HEK293T (cell line): ENCODE data around the gene NAA20.

Experiments
- ARNT ChIP-seq: fragments of 450-650 bp; IDR thresholded peaks from 2 replicates; pipeline ENCODE4 v1.6.1; 2017; ENCODE audit warnings: mild to moderate bottlenecking
- BHLHE40 ChIP-seq: fragments of 450-650 bp; IDR thresholded peaks from 2 replicates; pipeline ENCODE4 v1.6.1; 2016; ENCODE audit warnings: mild to moderate bottlenecking, moderate library complexity, borderline replicate concordance
- CTBP1 ChIP-seq: fragments of 450-650 bp; IDR thresholded peaks from 2 replicates; pipeline ENCODE4 v1.6.1; 2016; ENCODE audit warnings: borderline replicate concordance
- HDGF ChIP-seq: fragments of 450-650 bp; IDR thresholded peaks from 2 replicates; pipeline ENCODE4 v1.6.1; 2017; ENCODE audit warnings: antibody characterized with exemption, borderline replicate concordance
- LEF1 ChIP-seq: fragments of 450-650 bp; IDR thresholded peaks from 2 replicates; pipeline ENCODE4 v1.6.1; 2017; ENCODE audit warnings: mild to moderate bottlenecking, borderline replicate concordance
- SP1 ChIP-seq: fragments of 450-650 bp; IDR thresholded peaks from 2 replicates; pipeline ENCODE4 v1.6.1; 2017
- SUZ12 ChIP-seq: fragments of 450-650 bp; IDR thresholded peaks from 2 replicates; pipeline ENCODE4 v1.6.1; 2016; ENCODE audit warnings: mild to moderate bottlenecking
- TARDBP ChIP-seq: fragments of 450-650 bp; IDR thresholded peaks from 2 replicates; pipeline ENCODE4 v1.6.1; 2016
- ZNF384 ChIP-seq: fragments of 450-650 bp; IDR thresholded peaks from 2 replicates; pipeline ENCODE4 v1.6.1; 2016
- TF ChIP-seq, protein P1 (sequence below): fragments of 450-650 bp; IDR thresholded peaks from 2 replicates; pipeline ENCODE4 v1.6.1; 2016

- TF ChIP-seq ZNF384 (no peak), SP1 (no peak), SUZ12 (no peak), ARNT (no peak), TARDBP (no peak), HDGF (no peak), LEF1 (no peak), BHLHE40 (no peak), CTBP1 (no peak)
- TF ChIP-seq, protein P1, sequence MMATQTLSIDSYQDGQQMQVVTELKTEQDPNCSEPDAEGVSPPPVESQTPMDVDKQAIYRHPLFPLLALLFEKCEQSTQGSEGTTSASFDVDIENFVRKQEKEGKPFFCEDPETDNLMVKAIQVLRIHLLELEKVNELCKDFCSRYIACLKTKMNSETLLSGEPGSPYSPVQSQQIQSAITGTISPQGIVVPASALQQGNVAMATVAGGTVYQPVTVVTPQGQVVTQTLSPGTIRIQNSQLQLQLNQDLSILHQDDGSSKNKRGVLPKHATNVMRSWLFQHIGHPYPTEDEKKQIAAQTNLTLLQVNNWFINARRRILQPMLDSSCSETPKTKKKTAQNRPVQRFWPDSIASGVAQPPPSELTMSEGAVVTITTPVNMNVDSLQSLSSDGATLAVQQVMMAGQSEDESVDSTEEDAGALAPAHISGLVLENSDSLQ = no peak
These were observed 39.8 kb upstream of the NAA20 start for GRCh38 chr20:19977373-19977770.
